GM12872 (cell line): ENCODE data around the gene PTPRE.

ENCODE experiments used
- CTCF ChIP-seq: IDR thresholded peaks from 3 replicates; pipeline ENCODE4 v1.5.1; 2011; ENCODE audit warnings: low read depth, mild to moderate bottlenecking, low read length, moderate library complexity; ENCODE audit not compliant: insufficient read depth

The PTPRE gene

GRCh38 chr10:128009372-128010126 lies 102.6 kb downstream of the PTPRE start:
- no peak for TF ChIP-seq CTCF

- TF ChIP-seq CTCF, result peak; percentile 100
Observed at GRCh38 chr10:128011059-128011979, 104.4 kb downstream of the PTPRE start.

- TF ChIP-seq CTCF, result no peak
Observed at GRCh38 chr10:128013626-128014025, 106.7 kb downstream of the PTPRE start.

GRCh38 chr10:128014236-128014635 lies 107.3 kb downstream of the PTPRE start:
- no peak for TF ChIP-seq CTCF

GRCh38 chr10:128016423-128017060 lies 109.6 kb downstream of the PTPRE start:
- no peak for TF ChIP-seq CTCF

- TF ChIP-seq CTCF, result no peak
Observed at GRCh38 chr10:128017822-128018221, 110.9 kb downstream of the PTPRE start.

GRCh38 chr10:128018236-128018635 lies 111.3 kb downstream of the PTPRE start:
- no peak for TF ChIP-seq CTCF
